HL-60 (cell line): Measurements from ENCODE around the gene CPD.

Experiments
- DNase-seq, 2 experiments: peaks; one replicate each; pipeline ENCODE4 v3.0.0-alpha.2; 2010 to 2020; ENCODE audit warnings: low read depth in 1 of 2, low spot score in 1 of 2
- H3K27ac ChIP-seq: fragments of 250-450 bp; sonication (Bioruptor Pico); replicated peaks from 2 replicates; pipeline ENCODE4 v1.5.1; 2020; ENCODE audit warnings: mild to moderate bottlenecking, moderate library complexity
- H3K27me3 ChIP-seq: fragments of 250-450 bp; sonication (Bioruptor Pico); 2 replicates; pipeline ENCODE4 v1.5.1; 2021; ENCODE audit warnings: mild to moderate bottlenecking, moderate library complexity; ENCODE audit not compliant: insufficient read depth, poor library complexity, severe bottlenecking
- H3K4me3 ChIP-seq: replicated peaks from 2 replicates; pipeline ENCODE4 v1.5.1; 2011; ENCODE audit warnings: mild to moderate bottlenecking, control low read depth, low read length; ENCODE audit not compliant: insufficient read depth
- GABPA ChIP-seq: IDR thresholded peaks from 2 replicates; pipeline ENCODE4 v1.6.1; 2012; ENCODE audit warnings: low read depth
- POLR2AphosphoS5 ChIP-seq: IDR thresholded peaks from 2 replicates; pipeline ENCODE4 v1.6.1; 2012; ENCODE audit warnings: low read depth
- SPI1 ChIP-seq: IDR thresholded peaks from 2 replicates; pipeline ENCODE4 v1.6.1; 2012; ENCODE audit warnings: low read depth, mild to moderate bottlenecking, borderline replicate concordance
- TF ChIP-seq, protein P1 (sequence below): IDR thresholded peaks from 2 replicates; pipeline ENCODE4 v1.6.1; 2012; ENCODE audit warnings: low read depth; ENCODE audit not compliant: insufficient replicate concordance
- TF ChIP-seq, protein P2 (sequence below): IDR thresholded peaks from one replicate; pipeline ENCODE4 v1.5.1; 2011; ENCODE audit warnings: low read length, control low read depth, inconsistent platforms; ENCODE audit not compliant: insufficient read depth

CPD gene

DNA sequence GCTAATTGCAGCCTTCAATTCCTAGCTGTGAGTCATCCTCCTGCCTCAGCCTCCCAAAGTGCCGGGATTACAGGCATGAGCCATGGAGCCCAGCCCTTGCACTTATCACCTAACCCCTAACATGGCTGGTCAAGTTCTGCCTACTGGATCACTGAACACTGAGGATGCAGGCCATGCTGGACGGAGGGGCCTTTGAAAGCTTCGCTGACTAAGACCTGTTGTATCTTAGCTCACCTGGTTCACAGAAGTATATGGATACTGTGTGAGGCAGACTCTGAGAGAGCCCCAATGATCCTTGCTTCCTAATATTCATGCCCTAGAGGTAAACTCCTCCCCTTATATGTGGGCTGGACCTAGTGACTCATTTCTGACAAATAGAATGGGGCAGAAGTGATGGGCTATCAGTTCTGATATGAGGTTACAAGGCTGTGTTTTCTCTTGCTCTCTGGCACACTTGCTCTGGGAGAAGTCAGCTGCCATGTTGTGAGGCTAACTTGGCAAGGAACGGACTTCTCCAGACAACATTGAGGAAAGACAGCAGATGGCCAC lies 33.1 kb upstream of the CPD start:
- DNase-seq, result peak in 1 of 2 experiments; percentile 62
- TF ChIP-seq, protein P1, sequence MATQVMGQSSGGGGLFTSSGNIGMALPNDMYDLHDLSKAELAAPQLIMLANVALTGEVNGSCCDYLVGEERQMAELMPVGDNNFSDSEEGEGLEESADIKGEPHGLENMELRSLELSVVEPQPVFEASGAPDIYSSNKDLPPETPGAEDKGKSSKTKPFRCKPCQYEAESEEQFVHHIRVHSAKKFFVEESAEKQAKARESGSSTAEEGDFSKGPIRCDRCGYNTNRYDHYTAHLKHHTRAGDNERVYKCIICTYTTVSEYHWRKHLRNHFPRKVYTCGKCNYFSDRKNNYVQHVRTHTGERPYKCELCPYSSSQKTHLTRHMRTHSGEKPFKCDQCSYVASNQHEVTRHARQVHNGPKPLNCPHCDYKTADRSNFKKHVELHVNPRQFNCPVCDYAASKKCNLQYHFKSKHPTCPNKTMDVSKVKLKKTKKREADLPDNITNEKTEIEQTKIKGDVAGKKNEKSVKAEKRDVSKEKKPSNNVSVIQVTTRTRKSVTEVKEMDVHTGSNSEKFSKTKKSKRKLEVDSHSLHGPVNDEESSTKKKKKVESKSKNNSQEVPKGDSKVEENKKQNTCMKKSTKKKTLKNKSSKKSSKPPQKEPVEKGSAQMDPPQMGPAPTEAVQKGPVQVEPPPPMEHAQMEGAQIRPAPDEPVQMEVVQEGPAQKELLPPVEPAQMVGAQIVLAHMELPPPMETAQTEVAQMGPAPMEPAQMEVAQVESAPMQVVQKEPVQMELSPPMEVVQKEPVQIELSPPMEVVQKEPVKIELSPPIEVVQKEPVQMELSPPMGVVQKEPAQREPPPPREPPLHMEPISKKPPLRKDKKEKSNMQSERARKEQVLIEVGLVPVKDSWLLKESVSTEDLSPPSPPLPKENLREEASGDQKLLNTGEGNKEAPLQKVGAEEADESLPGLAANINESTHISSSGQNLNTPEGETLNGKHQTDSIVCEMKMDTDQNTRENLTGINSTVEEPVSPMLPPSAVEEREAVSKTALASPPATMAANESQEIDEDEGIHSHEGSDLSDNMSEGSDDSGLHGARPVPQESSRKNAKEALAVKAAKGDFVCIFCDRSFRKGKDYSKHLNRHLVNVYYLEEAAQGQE, result no peak
- TF ChIP-seq, protein P2, sequence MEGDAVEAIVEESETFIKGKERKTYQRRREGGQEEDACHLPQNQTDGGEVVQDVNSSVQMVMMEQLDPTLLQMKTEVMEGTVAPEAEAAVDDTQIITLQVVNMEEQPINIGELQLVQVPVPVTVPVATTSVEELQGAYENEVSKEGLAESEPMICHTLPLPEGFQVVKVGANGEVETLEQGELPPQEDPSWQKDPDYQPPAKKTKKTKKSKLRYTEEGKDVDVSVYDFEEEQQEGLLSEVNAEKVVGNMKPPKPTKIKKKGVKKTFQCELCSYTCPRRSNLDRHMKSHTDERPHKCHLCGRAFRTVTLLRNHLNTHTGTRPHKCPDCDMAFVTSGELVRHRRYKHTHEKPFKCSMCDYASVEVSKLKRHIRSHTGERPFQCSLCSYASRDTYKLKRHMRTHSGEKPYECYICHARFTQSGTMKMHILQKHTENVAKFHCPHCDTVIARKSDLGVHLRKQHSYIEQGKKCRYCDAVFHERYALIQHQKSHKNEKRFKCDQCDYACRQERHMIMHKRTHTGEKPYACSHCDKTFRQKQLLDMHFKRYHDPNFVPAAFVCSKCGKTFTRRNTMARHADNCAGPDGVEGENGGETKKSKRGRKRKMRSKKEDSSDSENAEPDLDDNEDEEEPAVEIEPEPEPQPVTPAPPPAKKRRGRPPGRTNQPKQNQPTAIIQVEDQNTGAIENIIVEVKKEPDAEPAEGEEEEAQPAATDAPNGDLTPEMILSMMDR, result no peak
- Histone ChIP-seq H3K27me3 (no peaks in the 10 kb centered on the region), H3K27ac (peak overlapping the region; percentile 66), H3K4me3 (no peak overlapping the region)

DNA sequence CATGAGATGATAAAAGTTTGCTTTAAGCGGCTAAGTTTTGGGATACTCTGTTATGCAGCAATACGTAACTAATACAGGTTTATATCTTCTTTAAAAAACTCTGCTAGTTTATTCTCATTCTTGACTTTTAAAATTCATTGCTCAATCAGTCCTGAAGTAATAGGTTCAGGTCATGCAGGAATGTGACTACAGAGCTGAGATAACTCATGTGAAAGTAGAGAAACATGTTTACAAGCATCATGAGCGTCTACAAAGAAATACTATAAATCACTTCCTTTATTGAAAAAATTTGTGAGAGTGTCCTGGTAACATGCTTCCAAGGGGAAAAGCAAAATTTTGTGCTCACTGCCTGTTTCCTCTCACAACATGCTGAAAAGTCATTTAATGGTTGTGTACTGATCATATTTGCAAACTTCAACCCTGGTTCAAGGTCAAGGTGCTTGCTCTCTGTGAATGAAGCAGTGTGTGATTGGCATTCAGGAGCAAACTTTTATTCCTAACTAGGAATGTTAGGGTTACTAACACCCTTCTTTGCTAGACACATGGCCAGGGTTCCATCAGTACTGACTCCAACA lies 32.4 kb upstream of the CPD start:
- TF ChIP-seq, protein P2, result no peak
- TF ChIP-seq, protein P1, result no peak
- no peak for TF ChIP-seq GABPA
- no peak for TF ChIP-seq SPI1
- no peak for TF ChIP-seq POLR2AphosphoS5
- Histone ChIP-seq H3K27ac (peak overlapping the region; percentile 66), H3K27me3 (no peaks in the 10 kb centered on the region), H3K4me3 (no peak overlapping the region)
- no peak for DNase-seq

DNA sequence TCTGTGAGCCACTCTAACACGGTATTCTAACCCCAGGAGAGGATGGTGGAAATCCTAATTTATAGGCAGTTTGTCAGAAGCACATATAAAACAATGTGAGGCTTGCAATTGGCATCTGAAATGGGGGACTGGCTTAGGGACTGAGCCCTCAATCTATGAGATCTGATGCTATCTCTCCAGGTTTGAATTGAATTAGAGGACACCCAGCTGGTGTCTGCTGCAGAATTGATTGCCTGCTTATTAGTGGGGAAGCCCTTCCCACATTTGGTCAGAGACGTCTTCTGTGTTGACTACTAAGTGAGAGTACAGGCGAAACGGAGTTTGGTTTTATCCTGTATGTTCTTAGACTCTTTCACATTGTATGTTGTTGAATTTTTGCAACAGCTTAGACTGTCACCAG lies 31.2 kb upstream of the CPD start:
- H3K27ac ChIP-seq, result no peak overlapping the region
- TF ChIP-seq, protein P2, result no peak
- TF ChIP-seq POLR2AphosphoS5, result no peak
- TF ChIP-seq GABPA, result no peak
- TF ChIP-seq, protein P1, result no peak
- TF ChIP-seq SPI1, result no peak
- no peak overlapping the region for H3K4me3 ChIP-seq
- no peak for DNase-seq
- no peaks in the 10 kb centered on the region for H3K27me3 ChIP-seq
